Measurements from ENCODE around the gene RAPGEF4.
"Not testable (repeated sequence)": the region's sequence is repeated elsewhere in the genome, so short reads cannot be mapped to it uniquely, and the experiment has no call there.

RAPGEF4 gene

DNA sequence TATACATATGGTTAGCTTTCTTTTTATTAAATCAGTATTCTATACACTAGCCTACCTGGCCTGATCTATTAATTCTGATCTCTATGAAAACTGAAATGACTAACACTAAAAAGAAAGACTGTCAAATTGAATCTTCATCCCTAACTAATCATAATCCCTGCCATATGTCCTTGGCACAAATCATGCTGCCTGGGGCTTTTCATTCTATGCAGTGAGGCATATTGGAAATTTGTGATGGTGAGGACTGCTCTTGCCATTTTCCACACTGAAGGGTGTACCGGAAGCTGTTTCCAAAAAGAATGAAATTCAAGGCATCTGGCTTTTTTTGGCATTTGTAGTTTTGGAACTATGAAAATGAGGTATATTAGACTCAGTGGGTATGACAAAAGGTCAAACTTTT lies 39.7 kb downstream of the RAPGEF4 start:
- H3K9ac ChIP-seq: no peak overlapping the region
- H3K9me3 ChIP-seq (replicated peaks in 1 of 11): no peaks in the 10 kb centered on the region
- H4K20me1 ChIP-seq: no peaks in the 10 kb centered on the region
- no peaks in the 10 kb centered on the region for H3K4me1 ChIP-seq
- no peak overlapping the region for H3K4me3 ChIP-seq
- no peak overlapping the region for H3K27ac ChIP-seq
- no peaks in the 10 kb centered on the region for H3K27me3 ChIP-seq
- no peak for TF ChIP-seq Cebpa-rat (IDR thresholded peaks at IDR 0.05)
- H3K4me2 ChIP-seq: no peak overlapping the region
- H3K36me3 ChIP-seq: no peaks in the 10 kb centered on the region

GRCh38 chr2:172777431-172777830 lies 41.8 kb downstream of the RAPGEF4 start:
- Histone ChIP-seq H3K9ac (no peak overlapping the region), H4K20me1 (no peaks in the 10 kb centered on the region), H3K27me3 (no peaks in the 10 kb centered on the region), H3K4me1 (no peaks in the 10 kb centered on the region), H3K4me3 (no peak overlapping the region), H3K36me3 (no peaks in the 10 kb centered on the region), H3K4me2 (no peak overlapping the region), H3K9me3 (replicated peaks in 1 of 11) (no peaks in the 10 kb centered on the region), H3K27ac (no peak overlapping the region)
- TF ChIP-seq Cebpa-rat (IDR thresholded peaks at IDR 0.05): no peak

GRCh38 chr2:172782506-172783164 lies 47.0 kb downstream of the RAPGEF4 start:
- Histone ChIP-seq H3K27ac (no peak overlapping the region), H3K27me3 (no peaks in the 10 kb centered on the region), H3K4me2 (no peak overlapping the region), H3K9me3 (replicated peaks in 1 of 11) (no peaks in the 10 kb centered on the region), H4K20me1 (no peaks in the 10 kb centered on the region), H3K4me1 (no peaks in the 10 kb centered on the region), H3K9ac (no peak overlapping the region), H3K4me3 (no peak overlapping the region), H3K36me3 (no peaks in the 10 kb centered on the region)
- no peak for TF ChIP-seq Cebpa-rat (IDR thresholded peaks at IDR 0.05)

DNA sequence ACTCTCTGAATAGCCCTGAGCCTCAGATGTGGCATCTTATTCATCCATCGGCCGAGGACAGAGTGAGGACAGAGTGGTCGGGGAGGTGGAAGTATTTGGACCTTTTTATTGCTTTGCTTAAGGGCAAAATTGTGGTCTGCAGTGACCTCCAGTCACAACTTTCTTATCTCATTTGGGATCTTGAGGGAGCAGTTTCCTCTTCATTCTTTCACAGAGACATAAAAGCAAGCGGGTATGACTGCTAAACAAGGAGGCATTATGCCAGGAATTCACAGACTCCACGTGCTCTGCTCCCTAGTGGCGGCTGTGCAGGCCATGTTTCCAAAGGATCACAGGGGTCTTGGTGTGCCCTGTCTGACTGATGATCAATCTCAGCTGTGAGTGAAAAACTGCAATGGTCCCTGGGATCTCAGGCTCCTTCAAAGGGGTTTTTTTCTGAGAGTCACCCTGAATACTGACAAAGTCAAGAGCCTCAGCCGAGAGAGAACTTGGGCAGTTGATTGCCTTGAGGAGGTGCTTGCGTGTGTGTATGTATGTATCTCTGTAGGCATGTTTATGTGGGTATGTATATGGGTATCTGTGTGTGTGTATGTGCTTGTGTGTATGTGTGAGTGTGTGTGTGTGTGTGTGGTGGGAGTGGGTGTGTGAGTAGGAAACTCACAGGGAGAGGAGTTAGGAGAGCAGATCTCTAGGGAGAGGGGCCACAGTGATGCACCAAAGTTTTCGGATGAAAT lies 47.7 kb downstream of the RAPGEF4 start:
- TF ChIP-seq Cebpa-rat (IDR thresholded peaks at IDR 0.05): no peak
- H3K9ac ChIP-seq: no peak overlapping the region
- no peak overlapping the region for H3K4me3 ChIP-seq
- no peak overlapping the region for H3K27ac ChIP-seq
- H4K20me1 ChIP-seq: no peaks in the 10 kb centered on the region
- H3K4me1 ChIP-seq: no peaks in the 10 kb centered on the region
- H3K27me3 ChIP-seq: no peaks in the 10 kb centered on the region
- H3K9me3 ChIP-seq (replicated peaks in 1 of 11): peaks cover 0 to under 1% (median 0%) of the 10 kb centered on the region in 11 experiments; a peak in 1 of 22 replicates
- H3K4me2 ChIP-seq: no peak overlapping the region
- no peaks in the 10 kb centered on the region for H3K36me3 ChIP-seq

DNA sequence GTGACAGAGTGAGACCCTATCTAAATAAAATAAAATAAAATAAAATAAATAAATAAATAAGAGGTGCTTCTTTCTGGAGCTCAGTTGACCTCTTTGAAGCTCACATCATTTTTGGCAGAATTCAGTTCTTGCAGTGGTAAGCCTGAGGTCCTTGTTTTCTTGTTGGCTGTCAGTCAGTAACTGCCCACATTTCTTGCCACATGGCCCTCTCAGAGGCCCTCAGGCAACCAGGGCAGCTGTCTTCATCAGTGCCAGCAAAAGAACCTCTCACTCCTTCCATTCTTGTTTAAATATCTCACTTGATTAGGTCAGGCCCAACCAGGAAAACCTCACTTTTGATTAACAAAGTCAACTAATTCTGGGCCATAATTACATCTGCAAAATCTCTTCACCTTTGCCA lies 53.2 kb downstream of the RAPGEF4 start:
- Histone ChIP-seq H3K27me3 (no peaks in the 10 kb centered on the region), H3K27ac (no peak overlapping the region), H3K4me2 (no peak overlapping the region), H3K4me1 (peaks cover 11 to 19% (median 14%) of the 10 kb centered on the region in 10 experiments; a peak in 19 of 20 replicates), H3K9ac (no peak overlapping the region), H4K20me1 (no peaks in the 10 kb centered on the region), H3K9me3 (replicated peaks in 1 of 11) (peaks cover 0 to 7% (median 0%) of the 10 kb centered on the region in 11 experiments; a peak in 1 of 22 replicates), H3K4me3 (no peak overlapping the region), H3K36me3 (no peaks in the 10 kb centered on the region)
- no peak for TF ChIP-seq Cebpa-rat (IDR thresholded peaks at IDR 0.05)

- Histone ChIP-seq H3K27ac (peak overlapping the region in 1 of 11 experiments; percentile 25; a peak in 2 of 22 replicates), H3K27me3 (no peaks in the 10 kb centered on the region), H3K9ac (no peak overlapping the region), H3K4me1 (peaks cover 11 to 26% (median 15%) of the 10 kb centered on the region in 10 experiments; a peak in 19 of 20 replicates), H3K36me3 (no peaks in the 10 kb centered on the region), H3K4me3 (no peak overlapping the region), H3K9me3 (replicated peaks in 1 of 11) (peaks cover 0 to 7% (median 0%) of the 10 kb centered on the region in 11 experiments; a peak in 1 of 22 replicates), H4K20me1 (no peaks in the 10 kb centered on the region), H3K4me2 (peak overlapping the region; percentile 2 to 64 (median 51); a peak in 21 of 22 replicates)
- no peak for TF ChIP-seq Cebpa-rat (IDR thresholded peaks at IDR 0.05)
Measured at GRCh38 chr2:172790404-172790803, 54.8 kb downstream of the RAPGEF4 start.

DNA sequence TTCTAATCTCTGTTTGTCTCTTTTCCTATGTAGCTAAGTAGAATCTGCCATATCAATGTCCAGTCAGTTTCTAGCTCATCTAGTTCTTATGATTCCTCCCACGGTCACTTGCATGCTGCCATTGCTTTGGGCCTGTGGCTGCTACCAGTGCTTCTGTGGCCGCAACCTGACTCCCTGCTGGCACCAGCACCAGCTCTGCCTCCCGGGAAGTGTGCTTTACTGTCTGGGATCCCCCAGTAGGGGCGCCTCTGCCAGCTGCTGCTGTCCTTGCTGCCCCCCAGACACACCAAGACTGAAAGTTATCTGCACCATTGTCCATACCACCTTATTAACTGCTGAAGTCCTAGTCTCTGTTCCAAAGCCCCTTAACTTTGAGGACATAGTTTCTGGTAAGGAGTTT lies 56.3 kb downstream of the RAPGEF4 start:
- no peak overlapping the region for H3K4me2 ChIP-seq
- no peaks in the 10 kb centered on the region for H3K36me3 ChIP-seq
- TF ChIP-seq Cebpa-rat (IDR thresholded peaks at IDR 0.05): no peak
- no peaks in the 10 kb centered on the region for H3K27me3 ChIP-seq
- no peaks in the 10 kb centered on the region for H4K20me1 ChIP-seq
- peaks cover 11 to 26% (median 15%) of the 10 kb centered on the region in 10 experiments; a peak in 19 of 20 replicates for H3K4me1 ChIP-seq
- no peak overlapping the region for H3K27ac ChIP-seq
- peaks cover 0 to 7% (median 0%) of the 10 kb centered on the region in 11 experiments; a peak in 1 of 22 replicates for H3K9me3 ChIP-seq (replicated peaks in 1 of 11)
- no peak overlapping the region for H3K9ac ChIP-seq
- no peak overlapping the region for H3K4me3 ChIP-seq

DNA sequence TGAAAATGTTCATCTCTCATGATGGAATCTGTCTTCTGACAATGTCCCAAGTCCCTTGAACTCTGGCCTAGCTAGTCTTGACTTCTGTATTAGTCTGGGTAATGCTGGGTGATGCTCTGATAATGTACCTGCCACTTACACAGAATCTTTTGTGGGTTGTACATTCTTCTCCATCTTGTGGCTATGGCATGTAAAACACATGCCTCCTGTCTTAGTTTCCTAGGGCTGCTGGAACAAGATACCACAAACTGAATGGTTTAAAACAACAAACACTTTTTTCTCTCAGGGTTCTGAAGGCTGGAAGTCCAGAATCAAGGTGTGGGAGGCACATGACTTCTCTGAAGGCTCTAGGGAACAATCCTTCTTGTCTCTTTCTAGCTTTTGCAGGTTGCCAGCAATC lies 57.1 kb downstream of the RAPGEF4 start:
- Histone ChIP-seq H3K27ac (no peak overlapping the region), H3K27me3 (no peaks in the 10 kb centered on the region), H4K20me1 (no peaks in the 10 kb centered on the region), H3K4me1 (peaks cover 11 to 26% (median 15%) of the 10 kb centered on the region in 10 experiments; a peak in 19 of 20 replicates), H3K9me3 (replicated peaks in 1 of 11) (peaks cover 0 to 7% (median 0%) of the 10 kb centered on the region in 11 experiments; a peak in 1 of 22 replicates), H3K4me2 (no peak overlapping the region), H3K9ac (no peak overlapping the region), H3K4me3 (no peak overlapping the region), H3K36me3 (no peaks in the 10 kb centered on the region)
- no peak for TF ChIP-seq Cebpa-rat (IDR thresholded peaks at IDR 0.05)

DNA sequence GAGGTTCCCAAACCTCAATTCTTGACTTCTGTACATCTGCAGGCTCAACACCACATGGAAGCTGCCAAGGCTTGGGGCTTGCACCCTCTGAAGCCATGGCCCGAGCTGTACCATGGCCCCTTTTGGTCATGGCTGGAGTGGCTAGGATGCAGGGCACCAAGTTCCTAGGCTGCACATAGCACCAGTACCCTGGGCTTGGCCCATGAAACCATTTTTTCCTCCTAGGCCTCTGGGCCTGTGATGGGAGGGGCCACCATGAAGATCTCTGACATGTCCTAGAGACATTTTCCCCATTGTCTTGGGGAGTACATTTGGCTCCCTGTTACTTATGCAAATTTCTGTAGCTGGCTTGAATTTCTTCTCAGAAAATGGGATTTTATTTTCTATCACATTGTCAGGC lies 67.7 kb downstream of the RAPGEF4 start:
- H3K27ac ChIP-seq, H3K27me3 ChIP-seq, H4K20me1 ChIP-seq, H3K4me3 ChIP-seq, H3K4me1 ChIP-seq, H3K4me2 ChIP-seq, H3K9ac ChIP-seq, H3K36me3 ChIP-seq: not testable (repeated sequence)
- H3K9me3 ChIP-seq (replicated peaks in 1 of 11): peaks cover 29 to 37% (median 34%) of the 10 kb centered on the region in 11 experiments

All from BLaER1 treated with 17β-estradiol and CSF1 and Interleukin-3, amounts not matched to agents 10 nM and 100 nM (cell line).